HCT116 (cell line): ENCODE measurements around the gene MYBPHL.

ENCODE experiments used
- ATF3 ChIP-seq: IDR thresholded peaks from 2 replicates; pipeline ENCODE4 v1.6.1; 2012
- CEBPB ChIP-seq: IDR thresholded peaks from 2 replicates; pipeline ENCODE4 v1.6.1; 2012; ENCODE audit warnings: low read depth
- CTCF ChIP-seq, 3 experiments: fragments of 200-600 bp in 1 of 3; sonication (generic) in 1 of 3; IDR thresholded peaks in 2 of 3; conservative IDR thresholded peaks in 1 of 3; 2 replicates each; pipeline ENCODE4 v1.5.1; 2012 to 2017; ENCODE audit warnings: low read depth in 2 of 3, low read length in 2 of 3, antibody characterized with exemption in 1 of 3, borderline replicate concordance in 1 of 3, control low read depth in 1 of 3, mild to moderate bottlenecking in 1 of 3, mixed read lengths in 1 of 3, mixed run types in 1 of 3, moderate library complexity in 1 of 3; ENCODE audit not compliant: insufficient read depth in 1 of 3
- EZH2phosphoT487 ChIP-seq: fragments of 200-600 bp; IDR thresholded peaks from 2 replicates; pipeline ENCODE4 v1.6.1; 2018; ENCODE audit warnings: antibody characterized with exemption, borderline replicate concordance
- MAX ChIP-seq: IDR thresholded peaks from 2 replicates; pipeline ENCODE4 v1.6.1; 2012
- POLR2A ChIP-seq: IDR thresholded peaks from 2 replicates; pipeline ENCODE4 v1.7.0; 2011; ENCODE audit warnings: borderline replicate concordance; ENCODE audit not compliant: insufficient read depth, insufficient read length; ENCODE audit errors: extremely low read depth
- POLR2AphosphoS5 ChIP-seq: IDR thresholded peaks from 2 replicates; pipeline ENCODE4 v1.6.1; 2011; ENCODE audit warnings: mild to moderate bottlenecking, low read depth, low read length, moderate library complexity
- RAD21 ChIP-seq: IDR thresholded peaks from 2 replicates; pipeline ENCODE4 v1.6.1; 2012; ENCODE audit warnings: low read depth, mild to moderate bottlenecking
- REST ChIP-seq: IDR thresholded peaks from 2 replicates; pipeline ENCODE4 v1.6.1; 2012; ENCODE audit warnings: low read depth
- YY1 ChIP-seq: IDR thresholded peaks from 2 replicates; pipeline ENCODE4 v1.6.1; 2011; ENCODE audit warnings: low read length, low read depth, moderate library complexity, mild to moderate bottlenecking; ENCODE audit not compliant: insufficient replicate concordance; ENCODE audit errors: extremely low read depth
- ZNF274 ChIP-seq: fragments of 200-500 bp; sonication (Bioruptor generic); IDR thresholded peaks from 2 replicates; pipeline ENCODE4 v1.6.1; 2014; ENCODE audit warnings: mild to moderate bottlenecking, low read depth, low read length, inconsistent platforms

GRCh38 chr1:109335091-109335490 is 28.3 kb upstream of the MYBPHL start:
- TF ChIP-seq YY1 (no peak), POLR2A (no peak), ZNF274 (no peak), RAD21 (no peak), CTCF (IDR thresholded peaks at IDR 0.05 in 2 of 3, conservative IDR thresholded peaks at IDR 0.05 in 1 of 3; ENCODE audit: borderline replicate concordance in 1 of 3, insufficient read depth in 1 of 3, low read depth in 2 of 3, low read length in 2 of 3) (no peak), ATF3 (no peak), EZH2phosphoT487 (no peak), REST (no peak), CEBPB (no peak), POLR2AphosphoS5 (no peak), MAX (no peak)
